ENCODE data around the gene UBAC2.

UBAC2 gene

GRCh38 chr13:99303863-99304521 lies 103.3 kb downstream of the UBAC2 start:
- Histone ChIP-seq H3K4me1 (ENCODE audit: control extremely low read depth in 1 of 4, control insufficient read depth in 4 of 4, insufficient read depth in 4 of 4, low read length in 3 of 4) (peaks cover 8 to 53% (median 34%) of the 10 kb centered on the region in 4 experiments), H3K36me3 (ENCODE audit: control insufficient read depth in 4 of 4, insufficient read depth in 4 of 4, low read length in 3 of 4) (peaks cover 0 to 19% (median 3%) of the 10 kb centered on the region in 4 experiments), H3K9me3 (ENCODE audit: control extremely low read depth in 1 of 5, control insufficient read depth in 4 of 5, insufficient read depth in 2 of 5, low read depth in 1 of 5, low read length in 4 of 5) (no peaks in the 10 kb centered on the region), H3K27ac (ENCODE audit: insufficient read depth in 1 of 2, low read depth in 1 of 2, low read length in 2 of 2, poor library complexity in 1 of 2, severe bottlenecking in 2 of 2) (no peak overlapping the region), H3K4me3 (ENCODE audit: control insufficient read depth in 1 of 7, extremely low read depth in 1 of 7, insufficient read depth in 4 of 7, low read depth in 2 of 7, low read length in 6 of 7) (peak overlapping the region in 1 of 7 experiments; percentile 5), H3K27me3 (replicated peaks in 2 of 5; ENCODE audit: control insufficient read depth in 4 of 5, insufficient read depth in 5 of 5, low read length in 4 of 5) (no peaks in the 10 kb centered on the region)
- POLR2A ChIA-PET = interaction anchor here (0.8 kb wide), 1 partner anchor 32 kb away, joined by 3 read pairs; no protein-coding TSS in a partner anchor
- peak in 2 of 3 donors; percentile 52 to 59 for DNase-seq
- CTCF ChIA-PET = interaction anchor here (0.7 to 2.9 kb wide), 7 partner anchors 13 to 71 kb away, joined by 3 to 12 read pairs (median 3); no protein-coding TSS in a partner anchor
- 76% methylated on average over 13 of the region's 14 CpGs for WGBS (ENCODE audit: insufficient coverage)

- peaks cover 0 to 19% (median 3%) of the 10 kb centered on the region in 4 experiments for H3K36me3 ChIP-seq (ENCODE audit: control insufficient read depth in 4 of 4, insufficient read depth in 4 of 4, low read length in 3 of 4)
- peaks cover 8 to 49% (median 31%) of the 10 kb centered on the region in 4 experiments for H3K4me1 ChIP-seq (ENCODE audit: control extremely low read depth in 1 of 4, control insufficient read depth in 4 of 4, insufficient read depth in 4 of 4, low read length in 3 of 4)
- WGBS (ENCODE audit: insufficient coverage) = 100% methylated on average over 1 of the region's 4 CpGs
- no peaks in the 10 kb centered on the region for H3K27me3 ChIP-seq (replicated peaks in 2 of 5; ENCODE audit: control insufficient read depth in 4 of 5, insufficient read depth in 5 of 5, low read length in 4 of 5)
- no peaks in the 10 kb centered on the region for H3K9me3 ChIP-seq (ENCODE audit: control extremely low read depth in 1 of 5, control insufficient read depth in 4 of 5, insufficient read depth in 2 of 5, low read depth in 1 of 5, low read length in 4 of 5)
- H3K27ac ChIP-seq (ENCODE audit: insufficient read depth in 1 of 2, low read depth in 1 of 2, low read length in 2 of 2, poor library complexity in 1 of 2, severe bottlenecking in 2 of 2) = no peak overlapping the region
- CTCF ChIA-PET = interaction anchor here (0.7 to 1.4 kb wide), 7 partner anchors 12 to 83 kb away, joined by 3 to 5 read pairs (median 4); no protein-coding TSS in a partner anchor
- DNase-seq = no peak
- POLR2A ChIA-PET = no interaction called here
- H3K4me3 ChIP-seq (ENCODE audit: control insufficient read depth in 1 of 7, extremely low read depth in 1 of 7, insufficient read depth in 4 of 7, low read depth in 2 of 7, low read length in 6 of 7) = peak overlapping the region in 1 of 7 experiments; percentile 28
These were observed 103.9 kb downstream of the UBAC2 start for GRCh38 chr13:99304541-99304940.

- H3K36me3 ChIP-seq (ENCODE audit: control insufficient read depth in 4 of 4, insufficient read depth in 4 of 4, low read length in 3 of 4) = peaks cover 0 to 19% (median 3%) of the 10 kb centered on the region in 4 experiments
- ChIA-PET CTCF (interaction anchor here (1.1 to 2.0 kb wide), 4 partner anchors 19 to 83 kb away, joined by 4 to 5 read pairs (median 4); no protein-coding TSS in a partner anchor), POLR2A (interaction anchor here (1.0 kb wide), 1 partner anchor 10 kb away, joined by 3 read pairs; no protein-coding TSS in a partner anchor)
- H3K4me1 ChIP-seq (ENCODE audit: control extremely low read depth in 1 of 4, control insufficient read depth in 4 of 4, insufficient read depth in 4 of 4, low read length in 3 of 4) = peaks cover 8 to 49% (median 29%) of the 10 kb centered on the region in 4 experiments
- WGBS (ENCODE audit: insufficient coverage) = no CpG with 5 or more reads among the region's 5 CpGs
- no peaks in the 10 kb centered on the region for H3K9me3 ChIP-seq (ENCODE audit: control extremely low read depth in 1 of 5, control insufficient read depth in 4 of 5, insufficient read depth in 2 of 5, low read depth in 1 of 5, low read length in 4 of 5)
- no peak for DNase-seq
- no peaks in the 10 kb centered on the region for H3K27me3 ChIP-seq (replicated peaks in 2 of 5; ENCODE audit: control insufficient read depth in 4 of 5, insufficient read depth in 5 of 5, low read length in 4 of 5)
- H3K27ac ChIP-seq (ENCODE audit: insufficient read depth in 1 of 2, low read depth in 1 of 2, low read length in 2 of 2, poor library complexity in 1 of 2, severe bottlenecking in 2 of 2) = no peak overlapping the region
- H3K4me3 ChIP-seq (ENCODE audit: control insufficient read depth in 1 of 7, extremely low read depth in 1 of 7, insufficient read depth in 4 of 7, low read depth in 2 of 7, low read length in 6 of 7) = peak overlapping the region in 1 of 7 experiments; percentile 28
These were observed 104.5 kb downstream of the UBAC2 start for GRCh38 chr13:99305158-99305557.

GRCh38 chr13:99305566-99305965 lies 104.9 kb downstream of the UBAC2 start:
- no peaks in the 10 kb centered on the region for H3K27me3 ChIP-seq (replicated peaks in 2 of 5; ENCODE audit: control insufficient read depth in 4 of 5, insufficient read depth in 5 of 5, low read length in 4 of 5)
- no peak overlapping the region for H3K27ac ChIP-seq (ENCODE audit: insufficient read depth in 1 of 2, low read depth in 1 of 2, low read length in 2 of 2, poor library complexity in 1 of 2, severe bottlenecking in 2 of 2)
- DNase-seq = no peak
- H3K4me1 ChIP-seq (ENCODE audit: control extremely low read depth in 1 of 4, control insufficient read depth in 4 of 4, insufficient read depth in 4 of 4, low read length in 3 of 4) = peaks cover 8 to 51% (median 29%) of the 10 kb centered on the region in 4 experiments
- peak overlapping the region in 1 of 7 experiments; percentile 24 for H3K4me3 ChIP-seq (ENCODE audit: control insufficient read depth in 1 of 7, extremely low read depth in 1 of 7, insufficient read depth in 4 of 7, low read depth in 2 of 7, low read length in 6 of 7)
- ChIA-PET POLR2A (interaction anchor here (1.0 to 1.1 kb wide), 2 partner anchors 9 to 77 kb away, joined by 3 to 4 read pairs; no protein-coding TSS in a partner anchor), CTCF (interaction anchor here (0.7 to 4.3 kb wide), 7 partner anchors 19 to 132 kb away, joined by 3 to 12 read pairs (median 4); no protein-coding TSS in a partner anchor)
- H3K9me3 ChIP-seq (ENCODE audit: control extremely low read depth in 1 of 5, control insufficient read depth in 4 of 5, insufficient read depth in 2 of 5, low read depth in 1 of 5, low read length in 4 of 5) = no peaks in the 10 kb centered on the region
- H3K36me3 ChIP-seq (ENCODE audit: control insufficient read depth in 4 of 4, insufficient read depth in 4 of 4, low read length in 3 of 4) = peaks cover 0 to 19% (median 3%) of the 10 kb centered on the region in 4 experiments
- WGBS (ENCODE audit: insufficient coverage) = 100% methylated on average over 7 of the region's 8 CpGs

GRCh38 chr13:99307247-99307646 lies 106.6 kb downstream of the UBAC2 start, which contains the start of gene GPR183:
Gene GPR183 (minus strand): TSS chr13:99307399. CDS start chr13:99296145, 11,254 bp downstream.
- peak within 1 kb of the TSS; percentile 62 to 83 for H3K27ac ChIP-seq (ENCODE audit: insufficient read depth in 1 of 2, low read depth in 1 of 2, low read length in 2 of 2, poor library complexity in 1 of 2, severe bottlenecking in 2 of 2)
- peak; percentile 63 to 90 (median 87) for DNase-seq
- H3K9me3 ChIP-seq (ENCODE audit: control extremely low read depth in 1 of 5, control insufficient read depth in 4 of 5, insufficient read depth in 2 of 5, low read depth in 1 of 5, low read length in 4 of 5) = no peaks in the 10 kb centered on the region
- H3K36me3 ChIP-seq (ENCODE audit: control insufficient read depth in 4 of 4, insufficient read depth in 4 of 4, low read length in 3 of 4) = peaks cover 0 to 17% (median 3%) of the 10 kb centered on the region in 4 experiments
- peak within 1 kb of the TSS in 3 of 7 experiments; percentile 38 to 48 (median 48) for H3K4me3 ChIP-seq (ENCODE audit: control insufficient read depth in 1 of 7, extremely low read depth in 1 of 7, insufficient read depth in 4 of 7, low read depth in 2 of 7, low read length in 6 of 7)
- H3K4me1 ChIP-seq (ENCODE audit: control extremely low read depth in 1 of 4, control insufficient read depth in 4 of 4, insufficient read depth in 4 of 4, low read length in 3 of 4) = peaks cover 5 to 68% (median 36%) of the 10 kb centered on the region in 4 experiments
- no CpG with 5 or more reads among the region's 4 CpGs for WGBS (ENCODE audit: insufficient coverage)
- ChIA-PET CTCF (interaction anchor here (0.7 to 4.3 kb wide), 8 partner anchors 10 to 80 kb away, joined by 3 to 12 read pairs (median 4); no protein-coding TSS in a partner anchor), POLR2A (interaction anchor here (1.1 kb wide), 1 partner anchor 49 kb away, joined by 4 read pairs; no protein-coding TSS in a partner anchor)
- no peaks in the 10 kb centered on the region for H3K27me3 ChIP-seq (replicated peaks in 2 of 5; ENCODE audit: control insufficient read depth in 4 of 5, insufficient read depth in 5 of 5, low read length in 4 of 5)

- WGBS (ENCODE audit: insufficient coverage) = 28% methylated on average over 6 of the region's 6 CpGs
- H3K36me3 ChIP-seq (ENCODE audit: control insufficient read depth in 4 of 4, insufficient read depth in 4 of 4, low read length in 3 of 4) = peaks cover 0 to 17% (median 3%) of the 10 kb centered on the region in 4 experiments
- peak; percentile 58 to 92 (median 85) for DNase-seq
- peaks cover 5 to 68% (median 41%) of the 10 kb centered on the region in 4 experiments for H3K4me1 ChIP-seq (ENCODE audit: control extremely low read depth in 1 of 4, control insufficient read depth in 4 of 4, insufficient read depth in 4 of 4, low read length in 3 of 4)
- CTCF ChIA-PET = interaction anchor here (0.7 to 4.3 kb wide), 8 partner anchors 11 to 132 kb away, joined by 3 to 12 read pairs (median 6); no protein-coding TSS in a partner anchor
- H3K27ac ChIP-seq (ENCODE audit: insufficient read depth in 1 of 2, low read depth in 1 of 2, low read length in 2 of 2, poor library complexity in 1 of 2, severe bottlenecking in 2 of 2) = peak overlapping the region; percentile 62 to 83
- POLR2A ChIA-PET = interaction anchor here (1.1 kb wide), 1 partner anchor 49 kb away, joined by 4 read pairs; no protein-coding TSS in a partner anchor
- H3K27me3 ChIP-seq (replicated peaks in 2 of 5; ENCODE audit: control insufficient read depth in 4 of 5, insufficient read depth in 5 of 5, low read length in 4 of 5) = no peaks in the 10 kb centered on the region
- H3K4me3 ChIP-seq (ENCODE audit: control insufficient read depth in 1 of 7, extremely low read depth in 1 of 7, insufficient read depth in 4 of 7, low read depth in 2 of 7, low read length in 6 of 7) = peak overlapping the region in 1 of 7 experiments; percentile 48
- H3K9me3 ChIP-seq (ENCODE audit: control extremely low read depth in 1 of 5, control insufficient read depth in 4 of 5, insufficient read depth in 2 of 5, low read depth in 1 of 5, low read length in 4 of 5) = no peaks in the 10 kb centered on the region
These were observed 107.1 kb downstream of the UBAC2 start for GRCh38 chr13:99307648-99308339.

Data from common myeloid progenitor, CD34-positive (primary cell).